HCT116 (cell line): Measurements from ENCODE around the gene ACSF2. TPM values are rescaled to one million over a fixed set of nuclear protein-coding genes. Genes with fewer than 3 reads are reported as not detected.

Experiments used
- ATAC-seq: fragments of 200-7000 bp; cut with Tn5 transposase; 2 replicates; pipeline ENCODE4 v1.9.1; 2020; ENCODE audit warnings: mild to moderate bottlenecking, moderate library complexity
- BruUV-seq: library from RNA; stranded (reverse); fragments of 400-500 nt; replicated peaks from 2 replicates; lab custom pipeline; 2021; lab: Mats Ljungman, UMichigan
- CTCF ChIA-PET: fragments of 300-600 bp; sonication (Branson Sonifier 250); formaldehyde crosslinking; loops from one replicate; lab custom pipeline; 2021; ENCODE audit warnings: antibody characterized with exemption; lab: Charles Lee
- POLR2A ChIA-PET: fragments of 300-600, 350-600 bp; sonication (Branson Sonifier 250); formaldehyde crosslinking; loops from one replicate; lab custom pipeline; 2021; ENCODE audit warnings: antibody characterized with exemption; lab: Charles Lee
- RAD21 ChIA-PET, 2 experiments: fragments of 300-600 bp; sonication (Branson Sonifier 250); formaldehyde crosslinking; loops; one replicate each; lab custom pipeline; 2023; ENCODE audit warnings: low total read pairs in 2 of 2; ENCODE audit not compliant: uncharacterized antibody in 2 of 2, unreplicated experiment in 2 of 2, low non-redundant PET in 1 of 2; lab: Charles Lee
- DNase-seq: peaks from one replicate; pipeline ENCODE4 v3.0.0-alpha.2; 2010; ENCODE audit warnings: low read depth, low spot score
- H2AFZ ChIP-seq: fragments of 200-600 bp; shearing (Covaris generic), sonication (generic); 2 replicates; pipeline ENCODE4 v1.6.1; 2017; ENCODE audit warnings: low read depth, mixed run types, mixed read lengths, antibody characterized with exemption, low read length; ENCODE audit not compliant: poor library complexity, severe bottlenecking
- H3K27ac ChIP-seq: 2 replicates; pipeline ENCODE4 v1.5.1; 2012; ENCODE audit warnings: low read depth, low read length
- H3K27me3 ChIP-seq: fragments of 200-600 bp; sonication (generic); 2 replicates; pipeline ENCODE4 v1.6.1; 2016; ENCODE audit warnings: mixed run types, low read length, mixed read lengths; ENCODE audit not compliant: insufficient read depth
- H3K36me3 ChIP-seq, 2 experiments: fragments of 200-500 bp in 1 of 2; fragments of 200-600 bp in 1 of 2; sonication (Bioruptor generic) in 1 of 2; sonication (generic) in 1 of 2; 2 replicates each; pipeline versions ENCODE4 v1.5.1 to v1.6.1; 2014 to 2016; ENCODE audit warnings: low read length in 2 of 2, inconsistent platforms in 1 of 2, mixed read lengths in 1 of 2, mixed run types in 1 of 2; ENCODE audit not compliant: insufficient read depth in 2 of 2, control insufficient read depth in 1 of 2
- H3K4me1 ChIP-seq, 2 experiments: fragments of 200-600 bp in 1 of 2; sonication (generic) in 1 of 2; 2 replicates each; pipeline versions ENCODE4 v1.5.1 to v1.6.1; 2012 to 2017; ENCODE audit warnings: low read length in 2 of 2, inconsistent platforms in 1 of 2, mild to moderate bottlenecking in 1 of 2, mixed read lengths in 1 of 2, mixed run types in 1 of 2, moderate library complexity in 1 of 2; ENCODE audit not compliant: insufficient read depth in 2 of 2, control insufficient read depth in 1 of 2
- H3K4me2 ChIP-seq: fragments of 200-600 bp; sonication (generic); 2 replicates; pipeline ENCODE4 v1.6.1; 2017; ENCODE audit warnings: mixed run types, low read length, mixed read lengths
- H3K4me3 ChIP-seq, 2 experiments: fragments of 200-600 bp in 1 of 2; sonication (generic) in 1 of 2; replicated peaks in 1 of 2; 2 replicates each; pipeline ENCODE4 v1.5.1; 2011 to 2016; ENCODE audit warnings: low read length in 2 of 2, control low read depth in 1 of 2, low read depth in 1 of 2, mild to moderate bottlenecking in 1 of 2, mixed read lengths in 1 of 2, mixed run types in 1 of 2
- H3K79me2 ChIP-seq: fragments of 200-600 bp; sonication (generic); 2 replicates; pipeline ENCODE4 v1.6.1; 2017; ENCODE audit warnings: mild to moderate bottlenecking, mixed run types, low read length, moderate library complexity, mixed read lengths; ENCODE audit not compliant: insufficient read depth
- H3K9ac ChIP-seq: fragments of 200-600 bp; sonication (generic); 2 replicates; pipeline ENCODE4 v1.6.1; 2016; ENCODE audit warnings: low read length, mixed read lengths
- H3K9me2 ChIP-seq: fragments of 200-600 bp; sonication (generic), shearing (Covaris generic); 2 replicates; pipeline ENCODE4 v1.6.1; 2017; ENCODE audit warnings: mixed run types, mild to moderate bottlenecking, moderate library complexity; ENCODE audit not compliant: insufficient read depth
- H3K9me3 ChIP-seq, 2 experiments: fragments of 200-500 bp in 1 of 2; fragments of 200-600 bp in 1 of 2; sonication (Bioruptor generic) in 1 of 2; sonication (generic) in 1 of 2; 2 replicates each; pipeline ENCODE4 v1.6.1; 2014 to 2017; ENCODE audit warnings: low read length in 2 of 2, mixed read lengths in 2 of 2, inconsistent platforms in 1 of 2, low read depth in 1 of 2, mild to moderate bottlenecking in 1 of 2, mixed run types in 1 of 2, moderate library complexity in 1 of 2; ENCODE audit not compliant: control insufficient read depth in 1 of 2, insufficient read depth in 1 of 2
- H4K20me1 ChIP-seq: fragments of 200-600 bp; sonication (generic), shearing (Covaris generic); 2 replicates; pipeline ENCODE4 v1.6.1; 2017; ENCODE audit warnings: mixed run types, mild to moderate bottlenecking, moderate library complexity; ENCODE audit not compliant: insufficient read depth
- ATF3 ChIP-seq: IDR thresholded peaks from 2 replicates; pipeline ENCODE4 v1.6.1; 2012
- CBX3 ChIP-seq: IDR thresholded peaks from 2 replicates; pipeline ENCODE4 v1.6.1; 2012; ENCODE audit warnings: low read depth
- EGR1 ChIP-seq: IDR thresholded peaks from 2 replicates; pipeline ENCODE4 v1.6.1; 2012; ENCODE audit warnings: low read depth
- EZH2 ChIP-seq: fragments of 200-600 bp; sonication (generic); IDR thresholded peaks from 2 replicates; pipeline ENCODE4 v1.6.1; 2017; ENCODE audit warnings: antibody characterized with exemption, mixed run types
- RAD21 ChIP-seq: IDR thresholded peaks from 2 replicates; pipeline ENCODE4 v1.6.1; 2012; ENCODE audit warnings: low read depth, mild to moderate bottlenecking
- SIN3A ChIP-seq: IDR thresholded peaks from 2 replicates; pipeline ENCODE4 v1.6.1; 2012; ENCODE audit warnings: low read depth
- YY1 ChIP-seq: IDR thresholded peaks from 2 replicates; pipeline ENCODE4 v1.6.1; 2011; ENCODE audit warnings: low read length, low read depth, moderate library complexity, mild to moderate bottlenecking; ENCODE audit not compliant: insufficient replicate concordance; ENCODE audit errors: extremely low read depth
- intact Hi-C: fragments of 100-400 bp; cut with micrococcal nuclease; formaldehyde crosslinking; loops from 2 replicates; pipeline ENCODE4 v1.10.0; 2022
- total RNA-seq: library from RNA; stranded (reverse); gene quantifications from one replicate; pipeline ENCODE4 v1.2.1, GENCODE V29; 2021; ENCODE audit not compliant: unreplicated experiment
- TF ChIP-seq, protein P1 (sequence below), 3 experiments: fragments of 200-600 bp in 1 of 3; sonication (generic) in 1 of 3; IDR thresholded peaks in 2 of 3; conservative IDR thresholded peaks in 1 of 3; 2 replicates each; pipeline ENCODE4 v1.5.1; 2012 to 2017; ENCODE audit warnings: low read depth in 2 of 3, low read length in 2 of 3, antibody characterized with exemption in 1 of 3, borderline replicate concordance in 1 of 3, control low read depth in 1 of 3, mild to moderate bottlenecking in 1 of 3, mixed read lengths in 1 of 3, mixed run types in 1 of 3, moderate library complexity in 1 of 3; ENCODE audit not compliant: insufficient read depth in 1 of 3

The ACSF2 gene
- total RNA-seq, 1 experiment from 2014 or later = 52.4 TPM

GRCh38 chr17:50460831-50461526 lies 35.0 kb downstream of the ACSF2 start:
- Histone ChIP-seq H3K27ac (no peak overlapping the region), H3K79me2 (no peaks in the 10 kb centered on the region), H3K27me3 (no peaks in the 10 kb centered on the region), H3K4me3 (no peak overlapping the region), H3K9me2 (no peaks in the 10 kb centered on the region), H3K4me2 (no peak overlapping the region), H3K4me1 (peaks cover 11 to 24% of the 10 kb centered on the region in 2 experiments), H3K36me3 (no peaks in the 10 kb centered on the region), H3K9ac (no peak overlapping the region), H2AFZ (no peak overlapping the region), H3K9me3 (no peaks in the 10 kb centered on the region), H4K20me1 (no peaks in the 10 kb centered on the region)
- no TSS peak for BruUV-seq
- ATAC-seq (no peak), DNase-seq (no peak)
- ChIA-PET POLR2A (no interaction called here), RAD21 (no interaction called here), CTCF (no interaction called here)
- no peak for TF ChIP-seq ATF3
- no peak for TF ChIP-seq YY1
- TF ChIP-seq RAD21 = no peak
- TF ChIP-seq EZH2 = no peak
- TF ChIP-seq SIN3A = no peak
- no peak for TF ChIP-seq EGR1
- TF ChIP-seq, protein P1, sequence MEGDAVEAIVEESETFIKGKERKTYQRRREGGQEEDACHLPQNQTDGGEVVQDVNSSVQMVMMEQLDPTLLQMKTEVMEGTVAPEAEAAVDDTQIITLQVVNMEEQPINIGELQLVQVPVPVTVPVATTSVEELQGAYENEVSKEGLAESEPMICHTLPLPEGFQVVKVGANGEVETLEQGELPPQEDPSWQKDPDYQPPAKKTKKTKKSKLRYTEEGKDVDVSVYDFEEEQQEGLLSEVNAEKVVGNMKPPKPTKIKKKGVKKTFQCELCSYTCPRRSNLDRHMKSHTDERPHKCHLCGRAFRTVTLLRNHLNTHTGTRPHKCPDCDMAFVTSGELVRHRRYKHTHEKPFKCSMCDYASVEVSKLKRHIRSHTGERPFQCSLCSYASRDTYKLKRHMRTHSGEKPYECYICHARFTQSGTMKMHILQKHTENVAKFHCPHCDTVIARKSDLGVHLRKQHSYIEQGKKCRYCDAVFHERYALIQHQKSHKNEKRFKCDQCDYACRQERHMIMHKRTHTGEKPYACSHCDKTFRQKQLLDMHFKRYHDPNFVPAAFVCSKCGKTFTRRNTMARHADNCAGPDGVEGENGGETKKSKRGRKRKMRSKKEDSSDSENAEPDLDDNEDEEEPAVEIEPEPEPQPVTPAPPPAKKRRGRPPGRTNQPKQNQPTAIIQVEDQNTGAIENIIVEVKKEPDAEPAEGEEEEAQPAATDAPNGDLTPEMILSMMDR (IDR thresholded peaks at IDR 0.05 in 2 of 3, conservative IDR thresholded peaks at IDR 0.05 in 1 of 3; ENCODE audit: borderline replicate concordance in 1 of 3, insufficient read depth in 1 of 3, low read depth in 2 of 3, low read length in 2 of 3) = no peak
- TF ChIP-seq CBX3 = no peak
- intact Hi-C loops = no loop called here
